ENCODE measurements around the gene IYD.

Gene IYD

GRCh38 chr6:150325066-150325772, 43.6 kb upstream of the IYD start:
- H3K9ac ChIP-seq (ENCODE audit: low read length): no peak overlapping the region
- H3K56ac ChIP-seq (ENCODE audit: low read length): no peak overlapping the region
- H3K4ac ChIP-seq (ENCODE audit: low read depth, low read length): no peak overlapping the region
- no peak overlapping the region for H4K5ac ChIP-seq (ENCODE audit: low read length)
- H3K27me3 ChIP-seq (ENCODE audit: insufficient read depth, low read length, poor library complexity): no peaks in the 10 kb centered on the region
- H2BK15ac ChIP-seq (replicated peaks; ENCODE audit: low read depth): no peak overlapping the region
- no peaks in the 10 kb centered on the region for H3K4me1 ChIP-seq (ENCODE audit: control insufficient read depth, low read depth, low read length)
- H3K36me3 ChIP-seq (ENCODE audit: control insufficient read depth, insufficient read depth, low read length): no peaks in the 10 kb centered on the region
- no peak overlapping the region for H2AK5ac ChIP-seq (ENCODE audit: low read length)
- no peak overlapping the region for H3K18ac ChIP-seq (ENCODE audit: low read length)
- H3K79me1 ChIP-seq (ENCODE audit: low read length): no peaks in the 10 kb centered on the region
- H2BK120ac ChIP-seq (ENCODE audit: low read depth, low read length): no peak overlapping the region
- H2BK5ac ChIP-seq (ENCODE audit: low read length): no peak overlapping the region
- no peak overlapping the region for H4K8ac ChIP-seq (ENCODE audit: low read depth, low read length)
- no peak overlapping the region for H3K4me3 ChIP-seq (ENCODE audit: low read length)
- H3K27ac ChIP-seq (ENCODE audit: low read depth, low read length): no peak overlapping the region
- DNase-seq: no peak
- no peak overlapping the region for H3K23ac ChIP-seq (ENCODE audit: low read length)
- WGBS (ENCODE audit: extremely low coverage, insufficient coverage, low lambda C conversion rate): no CpG with 5 or more reads among the region's 5 CpGs
- no peak overlapping the region for H3K4me2 ChIP-seq (ENCODE audit: low read length)
- no peaks in the 10 kb centered on the region for H3K79me2 ChIP-seq (ENCODE audit: control insufficient read depth, insufficient read depth, low read length)

DNA sequence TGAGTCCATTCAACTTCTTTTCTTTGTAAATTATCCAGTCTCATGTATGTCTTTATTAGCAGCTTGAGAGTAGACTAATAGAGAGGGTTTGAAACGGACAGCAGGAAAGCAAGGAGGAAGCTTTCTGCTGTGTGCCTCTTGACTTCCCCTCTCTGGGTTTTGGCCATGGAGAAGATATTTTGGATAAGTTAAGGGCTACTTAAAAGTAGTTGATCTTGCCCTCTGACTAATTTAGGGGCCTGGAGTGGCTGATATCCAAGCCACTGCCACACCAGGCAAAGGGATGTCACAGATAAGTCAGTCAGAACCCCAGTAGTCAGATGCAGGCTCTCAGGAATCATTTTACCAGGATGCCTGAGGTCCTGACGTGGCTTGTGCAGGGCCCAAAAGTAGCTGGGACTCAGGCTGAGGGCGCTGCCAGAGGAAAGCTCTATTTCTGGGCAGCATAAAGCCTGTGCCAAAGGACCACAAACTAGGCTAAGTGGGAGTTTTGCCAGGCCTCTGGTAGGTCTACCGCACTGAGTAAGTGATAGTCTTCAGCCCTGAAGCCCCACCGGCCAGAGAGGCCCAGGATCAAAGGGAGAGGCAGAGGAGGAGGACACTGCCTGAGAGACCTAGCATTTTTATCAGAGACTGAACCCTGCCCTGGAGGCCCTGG, 41.6 kb upstream of the IYD start:
- H3K4me3 ChIP-seq (ENCODE audit: low read length): no peak overlapping the region

DNA sequence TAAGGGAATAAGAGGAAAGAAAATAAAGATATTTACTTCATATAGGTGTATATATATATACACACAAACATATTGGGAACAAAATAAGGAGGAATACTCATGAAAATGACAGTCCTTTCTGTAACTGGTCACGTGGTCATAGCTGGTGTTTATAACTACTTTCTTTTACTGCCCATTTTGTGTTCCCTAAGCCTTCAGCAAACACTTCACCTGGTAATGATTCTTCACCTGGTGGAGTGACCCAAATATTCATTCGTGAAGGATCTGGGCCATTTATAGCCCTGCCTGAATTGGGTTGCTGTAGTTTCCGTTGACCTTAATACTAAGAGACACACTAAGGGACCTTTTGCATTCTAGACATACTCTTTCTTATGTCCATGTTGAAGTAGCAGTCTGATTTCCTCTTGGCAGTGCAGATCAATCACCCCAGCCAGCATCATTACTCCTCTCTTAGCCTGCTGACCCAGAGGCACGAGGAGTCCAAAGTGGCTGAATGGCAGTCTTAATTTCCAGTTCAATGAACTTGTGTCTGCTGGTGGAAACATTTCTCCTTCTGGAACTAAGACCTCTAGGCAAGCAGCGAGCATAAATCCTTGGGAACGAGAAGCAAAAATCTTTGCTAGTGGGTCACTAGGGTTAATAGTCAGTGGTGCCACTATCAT, 39.9 kb upstream of the IYD start:
- no peaks in the 10 kb centered on the region for H3K27me3 ChIP-seq (ENCODE audit: insufficient read depth, low read length, poor library complexity)
- no peak overlapping the region for H3K56ac ChIP-seq (ENCODE audit: low read length)
- no peaks in the 10 kb centered on the region for H3K79me2 ChIP-seq (ENCODE audit: control insufficient read depth, insufficient read depth, low read length)
- H2BK5ac ChIP-seq (ENCODE audit: low read length): no peak overlapping the region
- H3K4me3 ChIP-seq (ENCODE audit: low read length): no peak overlapping the region
- H3K4me2 ChIP-seq (ENCODE audit: low read length): no peak overlapping the region
- peaks cover 2% of the 10 kb centered on the region for H3K4me1 ChIP-seq (ENCODE audit: control insufficient read depth, low read depth, low read length)
- H3K18ac ChIP-seq (ENCODE audit: low read length): no peak overlapping the region
- no peak overlapping the region for H2BK15ac ChIP-seq (replicated peaks; ENCODE audit: low read depth)
- H2BK120ac ChIP-seq (ENCODE audit: low read depth, low read length): no peak overlapping the region
- H3K4ac ChIP-seq (ENCODE audit: low read depth, low read length): no peak overlapping the region
- DNase-seq: no peak
- no peak overlapping the region for H3K23ac ChIP-seq (ENCODE audit: low read length)
- H2AK5ac ChIP-seq (ENCODE audit: low read length): no peak overlapping the region
- WGBS (ENCODE audit: extremely low coverage, insufficient coverage, low lambda C conversion rate): no CpG with 5 or more reads among the region's 6 CpGs
- H3K27ac ChIP-seq (ENCODE audit: low read depth, low read length): no peak overlapping the region
- H3K79me1 ChIP-seq (ENCODE audit: low read length): no peaks in the 10 kb centered on the region
- no peak overlapping the region for H4K8ac ChIP-seq (ENCODE audit: low read depth, low read length)
- H3K36me3 ChIP-seq (ENCODE audit: control insufficient read depth, insufficient read depth, low read length): no peaks in the 10 kb centered on the region
- no peak overlapping the region for H4K5ac ChIP-seq (ENCODE audit: low read length)
- H3K9ac ChIP-seq (ENCODE audit: low read length): no peak overlapping the region

More for the DNA sequence above, 41.6 kb upstream of the IYD start:
- Histone ChIP-seq H3K79me1 (ENCODE audit: low read length) (no peaks in the 10 kb centered on the region), H3K56ac (ENCODE audit: low read length) (no peak overlapping the region), H2BK15ac (replicated peaks; ENCODE audit: low read depth) (no peak overlapping the region), H3K4me2 (ENCODE audit: low read length) (no peak overlapping the region), H3K9ac (ENCODE audit: low read length) (no peak overlapping the region), H3K27ac (ENCODE audit: low read depth, low read length) (no peak overlapping the region), H3K4ac (ENCODE audit: low read depth, low read length) (no peak overlapping the region), H3K36me3 (ENCODE audit: control insufficient read depth, insufficient read depth, low read length) (no peaks in the 10 kb centered on the region), H2BK5ac (ENCODE audit: low read length) (no peak overlapping the region), H4K5ac (ENCODE audit: low read length) (no peak overlapping the region), H2BK120ac (ENCODE audit: low read depth, low read length) (no peak overlapping the region), H3K4me1 (ENCODE audit: control insufficient read depth, low read depth, low read length) (peaks cover 2% of the 10 kb centered on the region), H2AK5ac (ENCODE audit: low read length) (no peak overlapping the region), H4K8ac (ENCODE audit: low read depth, low read length) (no peak overlapping the region), H3K23ac (ENCODE audit: low read length) (no peak overlapping the region), H3K27me3 (ENCODE audit: insufficient read depth, low read length, poor library complexity) (no peaks in the 10 kb centered on the region), H3K18ac (ENCODE audit: low read length) (no peak overlapping the region), H3K79me2 (ENCODE audit: control insufficient read depth, insufficient read depth, low read length) (no peaks in the 10 kb centered on the region)
- no peak for DNase-seq
- no CpG with 5 or more reads among the region's 5 CpGs for WGBS (ENCODE audit: extremely low coverage, insufficient coverage, low lambda C conversion rate)

GRCh38 chr6:150331344-150331743, 37.5 kb upstream of the IYD start:
- no peak overlapping the region for H2BK120ac ChIP-seq (ENCODE audit: low read depth, low read length)
- no peak overlapping the region for H3K18ac ChIP-seq (ENCODE audit: low read length)
- H2BK15ac ChIP-seq (replicated peaks; ENCODE audit: low read depth): no peak overlapping the region
- H3K4me1 ChIP-seq (ENCODE audit: control insufficient read depth, low read depth, low read length): peaks cover 2% of the 10 kb centered on the region
- H3K79me1 ChIP-seq (ENCODE audit: low read length): no peaks in the 10 kb centered on the region
- H2AK5ac ChIP-seq (ENCODE audit: low read length): no peak overlapping the region
- H3K36me3 ChIP-seq (ENCODE audit: control insufficient read depth, insufficient read depth, low read length): no peaks in the 10 kb centered on the region
- H3K27me3 ChIP-seq (ENCODE audit: insufficient read depth, low read length, poor library complexity): no peaks in the 10 kb centered on the region
- H4K8ac ChIP-seq (ENCODE audit: low read depth, low read length): no peak overlapping the region
- no peaks in the 10 kb centered on the region for H3K79me2 ChIP-seq (ENCODE audit: control insufficient read depth, insufficient read depth, low read length)
- peak; percentile 14 for DNase-seq
- H4K5ac ChIP-seq (ENCODE audit: low read length): no peak overlapping the region
- no peak overlapping the region for H3K23ac ChIP-seq (ENCODE audit: low read length)
- H3K4ac ChIP-seq (ENCODE audit: low read depth, low read length): no peak overlapping the region
- no peak overlapping the region for H3K56ac ChIP-seq (ENCODE audit: low read length)
- no peak overlapping the region for H2BK5ac ChIP-seq (ENCODE audit: low read length)
- no peak overlapping the region for H3K4me3 ChIP-seq (ENCODE audit: low read length)
- no peak overlapping the region for H3K9ac ChIP-seq (ENCODE audit: low read length)
- H3K4me2 ChIP-seq (ENCODE audit: low read length): no peak overlapping the region
- H3K27ac ChIP-seq (ENCODE audit: low read depth, low read length): no peak overlapping the region

- H3K79me1 ChIP-seq (ENCODE audit: low read length): no peaks in the 10 kb centered on the region
- H3K56ac ChIP-seq (ENCODE audit: low read length): no peak overlapping the region
- no peak overlapping the region for H3K4me3 ChIP-seq (ENCODE audit: low read length)
- no peak overlapping the region for H3K27ac ChIP-seq (ENCODE audit: low read depth, low read length)
- 96% methylated on average over 5 of the region's 21 CpGs for WGBS (ENCODE audit: extremely low coverage, insufficient coverage, low lambda C conversion rate)
- no peak overlapping the region for H2BK15ac ChIP-seq (replicated peaks; ENCODE audit: low read depth)
- no peak overlapping the region for H4K5ac ChIP-seq (ENCODE audit: low read length)
- H3K4ac ChIP-seq (ENCODE audit: low read depth, low read length): no peak overlapping the region
- H3K4me1 ChIP-seq (ENCODE audit: control insufficient read depth, low read depth, low read length): peaks cover 2% of the 10 kb centered on the region
- H2AK5ac ChIP-seq (ENCODE audit: low read length): no peak overlapping the region
- no peak overlapping the region for H4K8ac ChIP-seq (ENCODE audit: low read depth, low read length)
- H3K18ac ChIP-seq (ENCODE audit: low read length): no peak overlapping the region
- no peak overlapping the region for H3K9ac ChIP-seq (ENCODE audit: low read length)
- DNase-seq: no peak
- H3K36me3 ChIP-seq (ENCODE audit: control insufficient read depth, insufficient read depth, low read length): no peaks in the 10 kb centered on the region
- no peak overlapping the region for H2BK120ac ChIP-seq (ENCODE audit: low read depth, low read length)
- H3K27me3 ChIP-seq (ENCODE audit: insufficient read depth, low read length, poor library complexity): no peaks in the 10 kb centered on the region
- H3K79me2 ChIP-seq (ENCODE audit: control insufficient read depth, insufficient read depth, low read length): no peaks in the 10 kb centered on the region
- H3K23ac ChIP-seq (ENCODE audit: low read length): no peak overlapping the region
- H2BK5ac ChIP-seq (ENCODE audit: low read length): no peak overlapping the region
- no peak overlapping the region for H3K4me2 ChIP-seq (ENCODE audit: low read length)
Measured at GRCh38 chr6:150332939-150333584, 35.8 kb upstream of the IYD start.

All from mesendoderm (in vitro differentiated cells).